Myocyte (in vitro differentiated cells): ENCODE results near the gene COX8A. TPM values are rescaled to one million over a fixed set of nuclear protein-coding genes. Genes with fewer than 3 reads are reported as not detected.
A peak's percentile ranks its signal among the peaks of the same experiment; 100 is the strongest.
"Not testable (repeated sequence)": the region's sequence is repeated elsewhere in the genome, so short reads cannot be mapped to it uniquely, and the experiment has no call there.

ENCODE experiments used
- DNase-seq: peaks from one replicate; pipeline ENCODE4 v3.0.0-alpha.2; 2012; ENCODE audit warnings: low read depth
- total RNA-seq: library from RNA; depleted of rRNA; stranded (reverse); fragments of >200 nt; gene quantifications from 2 replicates; pipeline ENCODE4 v1.2.3, GENCODE V29; 2014

Gene COX8A
- total RNA-seq, 1 donor from 2014 or later, result 396 TPM

GRCh38 chr11:63969461-63969860 lies 5.0 kb upstream of the COX8A start:
- no peak for DNase-seq

GRCh38 chr11:63970902-63971301 lies 3.5 kb upstream of the COX8A start:
- no peak for DNase-seq

- not testable (repeated sequence) for DNase-seq
Observed at GRCh38 chr11:63973912-63974258, 535 bp upstream of the COX8A start.

GRCh38 chr11:63978551-63979239 lies 4.3 kb downstream of the COX8A start:
- DNase-seq, result no peak

GRCh38 chr11:63979426-63979825 lies 5.0 kb downstream of the COX8A start:
- no peak for DNase-seq

- DNase-seq, result no peak
Observed at GRCh38 chr11:63985812-63986155, 11.4 kb downstream of the COX8A start.

- peak; percentile 92 for DNase-seq
Observed at GRCh38 chr11:63986156-63986931, 11.9 kb downstream of the COX8A start, which contains the start of gene OTUB1. OTUB1 (plus strand) TSS chr11:63986438; CDS start chr11:63986457, 19 bp downstream.

- no peak for DNase-seq
Observed at GRCh38 chr11:63986932-63987513, 12.6 kb downstream of the COX8A start.

GRCh38 chr11:63991558-63991957 lies 17.1 kb downstream of the COX8A start:
- DNase-seq, result no peak

- peak; percentile 53 for DNase-seq
Observed at GRCh38 chr11:63993100-63993499, 18.7 kb downstream of the COX8A start.

- DNase-seq, result no peak
Observed at GRCh38 chr11:63993993-63994392, 19.6 kb downstream of the COX8A start.

GRCh38 chr11:63996512-63996911 lies 22.1 kb downstream of the COX8A start:
- no peak for DNase-seq

- no peak for DNase-seq
Observed at GRCh38 chr11:63997104-63997700, 22.8 kb downstream of the COX8A start.

- no peak for DNase-seq
Observed at GRCh38 chr11:63997801-63998337, 23.4 kb downstream of the COX8A start.

GRCh38 chr11:63998558-63999348 lies 24.3 kb downstream of the COX8A start:
- no peak for DNase-seq

- DNase-seq, result no peak
Observed at GRCh38 chr11:63999349-64000025, 25.1 kb downstream of the COX8A start.

GRCh38 chr11:64000026-64000739 lies 25.8 kb downstream of the COX8A start:
- DNase-seq, result no peak

- no peak for DNase-seq
Observed at GRCh38 chr11:64000740-64001483, 26.5 kb downstream of the COX8A start.
